WI38 (cell line): ENCODE results near the gene GRHL3.

Experiments used
- H3K4me3 ChIP-seq: 2 replicates; pipeline ENCODE4 v1.5.1; 2011; ENCODE audit warnings: low read depth, mild to moderate bottlenecking, control low read depth, low read length
- CTCF ChIP-seq: IDR thresholded peaks from 2 replicates; pipeline ENCODE4 v1.5.1; 2012; ENCODE audit warnings: low read depth, mild to moderate bottlenecking, control low read depth, low read length

The GRHL3 gene

GRCh38 chr1:24321126-24321525 lies 2.0 kb downstream of the GRHL3 start:
- no peak for TF ChIP-seq CTCF
- no peak overlapping the region for H3K4me3 ChIP-seq

- TF ChIP-seq CTCF = no peak
Observed at GRCh38 chr1:24321697-24322469, 2.7 kb downstream of the GRHL3 start.

GRCh38 chr1:24322470-24323177 lies 3.5 kb downstream of the GRHL3 start:
- peak overlapping the region; percentile 52 for H3K4me3 ChIP-seq
- TF ChIP-seq CTCF = no peak

More at GRCh38 chr1:24321697-24322469, 2.7 kb downstream of the GRHL3 start:
- H3K4me3 ChIP-seq = peak overlapping the region; percentile 52

GRCh38 chr1:24323281-24323680 lies 4.1 kb downstream of the GRHL3 start:
- no peak for TF ChIP-seq CTCF
- no peak overlapping the region for H3K4me3 ChIP-seq

GRCh38 chr1:24324903-24325302 lies 5.7 kb downstream of the GRHL3 start:
- no peak for TF ChIP-seq CTCF

GRCh38 chr1:24325587-24326449 lies 6.7 kb downstream of the GRHL3 start:
- no peak for TF ChIP-seq CTCF
- H3K4me3 ChIP-seq = no peak overlapping the region

More at GRCh38 chr1:24324903-24325302, 5.7 kb downstream of the GRHL3 start:
- H3K4me3 ChIP-seq = no peak overlapping the region

- H3K4me3 ChIP-seq = no peak overlapping the region
Observed at GRCh38 chr1:24327486-24327885, 8.3 kb downstream of the GRHL3 start.

More at GRCh38 chr1:24327486-24327885, 8.3 kb downstream of the GRHL3 start:
- TF ChIP-seq CTCF = no peak
